ENCODE data around the gene ADI1.
A peak's percentile ranks its signal among the peaks of the same experiment; 100 is the strongest.
"Not testable (repeated sequence)": the region's sequence is repeated elsewhere in the genome, so short reads cannot be mapped to it uniquely, and the experiment has no call there.

ADI1 gene

GRCh38 chr2:3527886-3528785, 8.8 kb upstream of the ADI1 start:
- DNase-seq, result peak; percentile 4

GRCh38 chr2:3526871-3527270, 7.5 kb upstream of the ADI1 start:
- no peak for DNase-seq

GRCh38 chr2:3523551-3524041, 4.3 kb upstream of the ADI1 start:
- DNase-seq, result no peak

- no peak for DNase-seq
Measured at GRCh38 chr2:3522961-3523421, 3.7 kb upstream of the ADI1 start.

- no peak for DNase-seq
Measured at GRCh38 chr2:3520591-3520990, 1.3 kb upstream of the ADI1 start.

- DNase-seq, result peak; percentile 93
Measured at GRCh38 chr2:3518496-3519254, 656 bp downstream of the ADI1 start.

GRCh38 chr2:3517948-3518495, 1.3 kb downstream of the ADI1 start:
- no peak for DNase-seq

- no peak for DNase-seq
Measured at GRCh38 chr2:3516831-3517230, 2.5 kb downstream of the ADI1 start.

- DNase-seq, result not testable (repeated sequence)
Measured at GRCh38 chr2:3515438-3515837, 3.9 kb downstream of the ADI1 start.

- no peak for DNase-seq
Measured at GRCh38 chr2:3513026-3513810, 6.1 kb downstream of the ADI1 start.

GRCh38 chr2:3512086-3512485, 7.2 kb downstream of the ADI1 start:
- DNase-seq, result no peak

- peak; percentile 56 for DNase-seq
Measured at GRCh38 chr2:3505771-3506170, 13.6 kb downstream of the ADI1 start.

- peak; percentile 96 for DNase-seq
Measured at GRCh38 chr2:3504741-3505140, 14.6 kb downstream of the ADI1 start.

- DNase-seq, result no peak
Measured at GRCh38 chr2:3503483-3503882, 15.8 kb downstream of the ADI1 start.

- DNase-seq, result no peak
Measured at GRCh38 chr2:3503046-3503445, 16.3 kb downstream of the ADI1 start.

- DNase-seq, result no peak
Measured at GRCh38 chr2:3500326-3500899, 18.9 kb downstream of the ADI1 start.

- DNase-seq, result no peak
Measured at GRCh38 chr2:3498783-3499394, 20.4 kb downstream of the ADI1 start.

- not testable (repeated sequence) for DNase-seq
Measured at GRCh38 chr2:3496708-3497080, 22.6 kb downstream of the ADI1 start.

GRCh38 chr2:3494984-3495666, 24.2 kb downstream of the ADI1 start:
- DNase-seq, result no peak

GRCh38 chr2:3493615-3494007, 25.7 kb downstream of the ADI1 start:
- DNase-seq, result no peak

GRCh38 chr2:3492951-3493614, 26.2 kb downstream of the ADI1 start:
- DNase-seq, result no peak
